ENCODE results near the gene CRISPLD2.
"Not testable (repeated sequence)": the region's sequence is repeated elsewhere in the genome, so short reads cannot be mapped to it uniquely, and the experiment has no call there.

The CRISPLD2 gene

DNA sequence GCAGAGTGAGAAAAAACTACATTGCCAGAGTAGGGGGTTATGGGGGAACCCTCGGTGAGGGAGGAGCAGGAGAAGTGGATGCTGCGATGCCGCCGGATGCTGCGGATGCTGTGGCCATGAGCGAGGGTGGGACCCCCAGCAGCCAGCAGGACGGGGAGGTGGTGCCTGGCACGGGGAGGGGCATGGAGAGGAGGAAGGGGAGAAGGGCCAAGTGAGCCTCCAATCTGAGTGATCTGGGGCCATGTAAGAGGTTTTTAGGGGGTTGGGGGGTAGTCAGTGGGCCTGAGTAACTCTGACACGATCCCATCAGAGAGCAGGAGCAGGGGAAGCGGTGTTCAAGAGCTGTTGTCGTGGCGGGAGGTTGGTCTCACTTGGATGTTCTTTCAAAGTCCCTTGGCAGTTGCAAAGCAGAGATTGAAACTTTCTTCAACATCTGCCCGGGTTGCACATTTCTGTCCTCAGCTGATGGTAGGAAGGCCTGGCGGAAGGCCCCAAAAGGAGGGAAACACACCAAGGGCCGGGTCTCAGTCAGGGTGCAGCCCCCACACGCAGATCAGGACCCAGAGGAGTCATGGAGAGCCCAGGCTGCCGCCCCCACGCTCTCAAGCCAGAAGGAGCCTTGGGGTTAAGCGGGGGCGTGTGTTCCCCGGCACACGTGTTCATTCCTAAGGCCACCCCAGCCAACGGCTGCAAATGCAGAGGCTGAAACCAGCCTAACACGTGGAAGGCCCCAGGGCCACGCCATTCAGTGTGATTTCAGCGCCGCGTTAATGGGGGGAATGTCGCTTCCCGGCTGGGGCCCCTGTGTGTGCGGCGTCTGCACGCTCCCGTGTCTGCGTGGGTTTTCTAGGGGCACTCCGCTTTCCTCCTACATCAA, 109.9 kb downstream of the CRISPLD2 start:
- DNase-seq (ENCODE audit: low spot score) = no peak
- FAIRE-seq = no peak

- no peak for DNase-seq (ENCODE audit: low spot score)
- peak; percentile 99 for FAIRE-seq
Observed at GRCh38 chr16:84930298-84931106, 110.7 kb downstream of the CRISPLD2 start.

DNA sequence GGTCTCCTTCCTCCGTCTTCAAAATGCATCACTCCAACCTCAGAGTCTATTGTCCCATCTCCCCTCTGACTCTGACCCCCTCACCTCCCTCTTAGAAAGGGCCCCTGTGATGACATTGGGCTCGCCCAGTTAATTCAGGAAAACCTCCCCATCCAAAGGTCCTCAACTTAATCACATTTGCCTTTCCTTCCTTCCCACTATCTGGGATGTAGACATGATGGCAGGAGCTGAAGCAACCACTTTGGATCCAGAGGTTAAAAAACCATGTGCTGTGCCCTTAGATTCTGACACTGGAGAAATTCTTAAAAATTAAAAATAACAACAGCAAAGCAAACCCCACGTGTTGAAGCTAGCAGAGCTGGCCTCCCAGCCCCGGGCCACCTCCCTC, 111.3 kb downstream of the CRISPLD2 start:
- FAIRE-seq = no peak
- DNase-seq (ENCODE audit: low spot score) = no peak

DNA sequence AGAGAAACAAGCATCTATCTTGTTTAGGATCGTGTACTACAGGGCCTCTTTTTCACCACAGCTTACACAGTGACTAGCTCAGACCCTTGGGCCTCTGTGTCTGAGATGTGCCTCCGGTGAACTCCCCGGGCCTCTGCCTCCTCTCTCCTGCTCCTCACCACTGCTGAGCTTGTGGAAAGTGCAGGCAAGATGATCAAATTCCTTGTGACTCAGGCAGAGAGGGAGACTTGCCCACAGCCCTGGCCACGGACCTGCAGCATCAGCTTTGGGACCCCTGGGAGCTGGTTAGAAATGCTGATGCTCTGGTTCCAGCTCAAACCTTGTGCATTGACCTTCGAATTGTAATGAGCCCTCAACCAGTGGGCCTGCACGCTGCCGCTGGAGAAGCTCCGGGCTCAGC, 111.7 kb downstream of the CRISPLD2 start:
- FAIRE-seq (no peak), DNase-seq (ENCODE audit: low spot score) (no peak)

- no peak for DNase-seq (ENCODE audit: low spot score)
- no peak for FAIRE-seq
Observed at GRCh38 chr16:84932681-84933080, 112.9 kb downstream of the CRISPLD2 start.

- DNase-seq (ENCODE audit: low spot score) (no peak), FAIRE-seq (no peak)
Observed at GRCh38 chr16:84933774-84934631, 114.2 kb downstream of the CRISPLD2 start.

GRCh38 chr16:84937196-84938005, 117.6 kb downstream of the CRISPLD2 start:
- no peak for DNase-seq (ENCODE audit: low spot score)
- FAIRE-seq = no peak

DNA sequence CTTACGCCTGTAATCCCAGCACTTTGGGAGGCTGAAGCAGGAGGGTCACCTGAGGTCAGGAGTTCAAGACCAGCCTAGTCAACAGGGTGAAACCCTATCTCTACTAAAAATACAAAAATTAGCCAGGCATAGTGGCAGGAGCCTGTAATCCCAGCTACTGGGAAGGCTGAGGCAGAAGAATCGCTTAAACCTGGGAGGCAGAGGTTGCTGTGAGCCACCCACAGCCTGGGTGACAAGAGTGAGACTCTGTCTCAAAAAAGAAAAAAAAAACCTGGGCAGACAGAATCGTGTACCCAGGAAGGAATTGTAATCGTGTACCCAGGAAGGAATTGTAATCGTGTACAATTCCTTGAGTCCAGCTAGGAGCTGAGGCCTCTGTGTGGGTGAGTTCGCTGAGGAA, 118.8 kb downstream of the CRISPLD2 start:
- not testable (repeated sequence) for FAIRE-seq; DNase-seq (ENCODE audit: low spot score)

GRCh38 chr16:84940670-84941551, 121.1 kb downstream of the CRISPLD2 start:
- DNase-seq (ENCODE audit: low spot score) (no peak), FAIRE-seq (no peak)

GRCh38 chr16:84941921-84942320, 122.1 kb downstream of the CRISPLD2 start:
- peak; percentile 82 for DNase-seq (ENCODE audit: low spot score)
- peak; percentile 68 for FAIRE-seq

- FAIRE-seq (no peak), DNase-seq (ENCODE audit: low spot score) (no peak)
Observed at GRCh38 chr16:84942786-84943185, 123.0 kb downstream of the CRISPLD2 start.

GRCh38 chr16:84943620-84944019, 123.8 kb downstream of the CRISPLD2 start:
- DNase-seq (ENCODE audit: low spot score) = no peak
- no peak for FAIRE-seq

DNA sequence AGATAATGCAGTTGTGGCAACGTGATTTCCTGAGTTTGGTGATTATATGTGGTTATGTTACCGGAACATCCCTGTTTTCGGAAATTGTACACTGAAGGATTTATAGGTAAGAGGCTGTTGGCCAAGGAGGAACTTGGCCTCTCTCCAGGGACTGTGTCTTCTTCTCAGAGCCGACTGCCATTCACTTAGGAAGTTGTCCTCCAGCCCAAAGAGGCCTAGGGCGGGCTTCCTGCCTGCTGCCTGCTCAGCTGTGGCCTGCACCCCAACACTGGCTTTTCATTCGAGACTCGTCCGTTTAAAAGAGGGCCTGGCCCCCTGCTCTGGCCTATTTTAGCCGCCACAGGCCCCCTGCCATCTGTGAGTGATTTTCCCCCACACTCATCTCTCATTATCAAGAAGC, 127.2 kb downstream of the CRISPLD2 start:
- DNase-seq (ENCODE audit: low spot score) (no peak), FAIRE-seq (no peak)

DNA sequence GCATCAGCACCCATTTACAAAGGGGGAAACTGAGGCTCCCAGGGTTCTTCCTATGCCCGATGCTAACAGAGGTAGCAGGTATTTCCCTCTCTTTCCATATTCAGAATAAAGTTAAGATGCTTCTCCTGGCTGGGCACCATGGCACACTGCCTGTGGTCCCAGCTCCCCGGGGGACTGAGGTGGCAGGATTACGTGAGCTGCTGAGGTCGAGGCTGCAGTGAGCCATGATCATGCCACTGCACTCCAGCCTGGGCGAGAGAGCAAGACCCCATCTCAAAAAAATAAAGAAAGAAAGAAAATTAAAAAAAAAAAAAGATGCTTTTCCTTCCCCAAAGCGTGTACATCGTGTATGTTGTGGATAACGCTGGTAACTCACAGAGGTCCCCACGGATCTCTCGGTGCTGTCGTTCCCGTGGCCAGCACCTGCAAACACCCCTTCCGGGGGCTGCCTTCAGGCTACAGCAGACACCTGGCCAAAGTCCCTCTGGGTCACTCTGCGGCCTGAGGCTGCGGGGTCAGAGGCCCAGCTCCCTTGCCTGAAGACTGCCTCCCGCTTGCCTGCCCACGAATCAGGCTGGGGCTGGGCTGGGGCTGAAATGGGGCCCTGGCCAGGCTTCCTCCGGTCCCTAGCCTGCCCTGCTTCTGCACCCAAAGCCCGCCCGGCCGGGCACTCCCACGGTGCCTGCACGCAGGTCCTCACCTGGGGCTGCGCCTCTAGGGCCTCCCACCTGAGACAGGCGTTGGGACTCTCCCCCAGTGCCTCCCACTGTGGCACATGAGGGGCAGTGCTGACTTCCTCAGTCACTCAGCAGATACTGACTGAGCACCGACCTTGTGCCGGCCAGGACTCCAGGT, 128.4 kb downstream of the CRISPLD2 start:
- FAIRE-seq (no peak), DNase-seq (ENCODE audit: low spot score) (no peak)

DNA sequence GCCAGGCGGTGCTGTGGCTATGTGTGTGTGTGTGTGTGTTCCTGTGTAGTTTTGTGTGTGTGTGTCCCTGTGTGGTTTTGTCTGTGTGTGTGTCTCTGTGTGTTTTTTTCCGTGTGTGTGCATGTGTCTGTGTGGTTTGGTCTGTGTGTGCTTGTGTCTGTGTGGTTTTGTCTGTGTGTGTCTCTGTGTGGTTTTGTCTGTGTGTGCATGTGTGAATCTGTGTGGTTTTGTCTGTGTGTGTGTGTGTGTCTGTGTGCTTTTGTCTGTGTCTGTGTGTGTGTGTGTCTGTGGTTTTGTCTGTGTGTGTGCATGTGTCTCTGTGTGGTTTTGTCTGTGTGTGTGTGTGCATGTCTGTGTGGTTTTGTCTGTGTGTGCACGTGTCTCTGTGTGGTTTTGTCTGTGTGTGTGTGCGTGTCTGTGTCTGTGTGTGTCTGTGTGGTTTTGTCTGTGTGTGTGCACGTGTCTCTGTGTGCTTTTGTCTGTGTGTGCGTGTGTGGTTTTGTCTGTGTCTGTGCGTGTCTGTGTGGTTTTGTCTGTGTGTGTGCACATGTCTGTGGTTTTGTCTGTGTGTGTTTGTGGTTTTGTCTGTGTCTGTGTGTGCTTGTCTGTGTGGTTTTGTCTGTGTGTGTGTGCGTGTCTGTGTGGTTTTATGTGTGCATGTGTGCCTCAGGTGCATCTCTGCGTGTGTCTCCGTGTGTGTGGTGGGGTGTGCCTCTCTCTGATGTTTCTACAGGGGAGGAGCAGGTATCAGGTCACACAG, 129.2 kb downstream of the CRISPLD2 start:
- DNase-seq (ENCODE audit: low spot score) = no peak
- peak; percentile 80 for FAIRE-seq

GRCh38 chr16:84949772-84950436, 130.1 kb downstream of the CRISPLD2 start:
- no peak for FAIRE-seq
- no peak for DNase-seq (ENCODE audit: low spot score)

DNA sequence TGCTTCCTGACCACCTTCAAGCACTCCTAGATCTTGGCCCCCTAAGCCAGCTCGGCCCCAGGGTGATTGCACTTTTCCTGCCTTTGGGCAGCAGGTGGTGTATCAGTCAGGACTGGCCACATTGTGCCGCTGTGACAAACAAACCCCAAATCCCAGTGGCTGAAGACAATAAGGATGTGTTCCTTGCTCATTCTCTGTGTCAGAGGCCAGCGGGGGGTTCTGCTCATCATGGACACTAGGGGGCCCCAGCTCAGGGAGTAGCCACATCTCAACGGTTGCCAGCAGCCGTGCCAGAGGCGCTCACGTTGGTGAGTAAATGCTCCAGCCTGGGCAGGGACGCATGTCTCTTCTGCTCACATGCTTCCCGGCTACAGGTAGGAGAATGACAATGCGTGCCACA, 131.1 kb downstream of the CRISPLD2 start:
- FAIRE-seq (no peak), DNase-seq (ENCODE audit: low spot score) (no peak)
